HG03575 (cell line): ENCODE data around the gene JHY.

Experiments used
- ATAC-seq: cut with Tn5 transposase; IDR thresholded peaks from one replicate; pipeline ENCODE4 v1.9.1; 2021; ENCODE audit not compliant: unreplicated experiment, insufficient number of reproducible peaks, low FRiP score; ENCODE audit errors: extremely low read depth

The JHY gene

DNA sequence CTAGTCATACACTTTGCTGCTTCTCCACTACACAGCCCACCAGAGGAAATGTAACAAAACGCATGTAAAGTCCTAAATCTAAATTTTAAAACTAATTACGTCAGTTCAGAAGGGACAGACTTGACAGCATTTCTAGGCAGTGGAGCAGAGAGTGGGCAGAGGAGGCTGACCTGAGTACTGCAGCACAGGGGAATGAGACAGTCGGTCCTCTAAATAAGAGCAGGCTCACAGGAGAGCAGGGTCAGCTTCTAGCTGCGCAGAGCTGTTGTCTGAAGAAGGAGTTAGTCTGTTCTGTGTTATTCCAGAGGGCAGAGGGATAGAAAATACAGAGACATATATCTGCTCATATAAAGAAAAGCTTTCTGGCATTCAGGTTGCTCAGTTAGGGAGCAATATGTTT, 40.3 kb downstream of the JHY start:
- ATAC-seq, result no peak

DNA sequence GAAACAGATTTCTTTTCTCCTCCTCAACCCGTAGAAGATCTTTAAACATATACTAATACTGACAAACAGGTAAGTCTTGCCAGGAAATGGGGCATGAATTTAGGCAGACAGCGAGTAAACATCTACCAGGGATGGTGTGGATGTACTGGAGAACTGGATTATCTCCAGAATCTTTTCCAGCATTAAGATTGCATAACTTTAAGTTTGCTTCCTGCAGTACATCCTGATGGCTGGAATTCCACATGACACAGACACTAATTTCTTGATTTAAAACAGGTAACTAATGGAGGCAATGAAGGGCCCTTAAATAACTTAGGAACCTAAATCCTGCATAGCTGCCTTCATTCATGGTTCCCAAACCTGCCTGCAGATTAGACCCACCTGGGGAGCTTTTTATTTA, 40.7 kb downstream of the JHY start:
- ATAC-seq, result no peak

DNA sequence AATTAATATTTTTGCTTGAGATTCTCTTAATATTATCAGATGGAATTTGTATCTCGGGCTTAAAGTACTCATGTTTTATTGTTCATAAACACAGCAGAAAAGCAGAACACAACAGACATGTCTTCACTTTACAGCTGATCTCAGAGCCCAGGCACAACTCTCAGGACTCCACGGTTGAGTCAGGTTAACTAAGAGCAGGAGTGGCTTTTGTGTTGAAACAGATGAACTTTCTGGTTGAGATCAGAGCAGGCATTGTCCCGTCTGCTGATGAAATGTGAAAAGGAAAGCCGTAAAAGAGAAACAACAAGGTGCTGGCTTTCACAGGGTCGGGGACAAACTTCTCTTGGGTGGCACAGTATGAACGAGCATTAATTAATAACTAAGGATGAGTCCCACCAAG, 49.0 kb downstream of the JHY start:
- ATAC-seq, result no peak

DNA sequence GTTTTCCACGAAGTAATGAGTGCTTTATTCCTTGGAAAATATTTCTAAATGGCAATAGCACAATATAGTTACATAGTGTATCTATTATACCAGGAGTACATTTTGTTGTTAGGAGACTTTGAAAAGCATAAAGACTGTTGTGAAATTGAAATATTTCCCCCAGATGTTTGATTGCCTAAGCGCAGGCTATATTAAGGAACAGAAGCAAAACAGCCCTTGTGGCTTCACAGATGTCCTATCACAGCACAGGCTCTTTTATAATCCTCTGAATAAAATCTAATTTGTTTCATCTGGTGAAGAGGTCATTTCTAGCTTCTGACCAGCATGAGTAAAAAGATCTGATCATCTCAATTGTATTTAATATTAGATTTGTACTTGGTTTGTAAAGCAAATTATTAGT, 50.9 kb downstream of the JHY start:
- no peak for ATAC-seq

DNA sequence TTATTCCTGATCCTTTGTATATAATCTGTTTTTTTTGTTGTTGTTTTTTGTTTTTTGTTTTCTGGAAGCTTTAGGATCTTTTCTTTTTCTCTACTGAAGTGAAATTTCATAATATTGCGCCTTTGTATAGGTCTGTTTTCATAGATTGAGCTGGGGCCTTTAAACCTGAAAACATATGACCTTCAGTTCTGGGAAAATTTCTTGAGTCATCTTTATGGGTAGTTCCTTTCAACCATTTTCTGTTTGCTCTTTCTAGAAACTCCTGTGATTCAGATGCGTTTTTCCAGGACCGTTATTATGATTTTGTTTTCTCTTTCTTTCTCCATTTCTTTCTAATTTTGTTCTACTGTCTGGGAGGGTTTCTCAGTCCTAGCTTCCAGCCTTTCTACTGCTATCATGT, 55.4 kb downstream of the JHY start:
- no peak for ATAC-seq

DNA sequence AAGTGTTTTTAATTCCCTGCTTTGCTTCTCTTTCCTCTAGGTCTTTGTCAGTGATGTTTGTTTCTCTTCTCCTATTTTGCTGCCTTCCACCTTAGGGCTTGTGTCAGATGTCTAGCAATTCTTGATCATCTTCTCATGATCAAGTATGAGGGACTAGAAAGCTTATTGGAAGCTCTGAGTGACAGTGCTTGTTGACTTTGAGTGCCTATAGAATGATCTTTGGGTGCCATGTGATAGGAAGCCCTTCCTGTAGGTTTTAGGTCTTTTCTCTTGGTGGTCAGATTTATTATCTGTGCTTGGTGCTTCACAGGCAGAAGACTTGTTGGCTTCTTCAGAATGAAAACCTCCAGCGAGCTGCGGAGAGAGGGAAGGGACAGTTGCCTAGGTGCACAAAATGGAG, 56.0 kb downstream of the JHY start:
- no peak for ATAC-seq

DNA sequence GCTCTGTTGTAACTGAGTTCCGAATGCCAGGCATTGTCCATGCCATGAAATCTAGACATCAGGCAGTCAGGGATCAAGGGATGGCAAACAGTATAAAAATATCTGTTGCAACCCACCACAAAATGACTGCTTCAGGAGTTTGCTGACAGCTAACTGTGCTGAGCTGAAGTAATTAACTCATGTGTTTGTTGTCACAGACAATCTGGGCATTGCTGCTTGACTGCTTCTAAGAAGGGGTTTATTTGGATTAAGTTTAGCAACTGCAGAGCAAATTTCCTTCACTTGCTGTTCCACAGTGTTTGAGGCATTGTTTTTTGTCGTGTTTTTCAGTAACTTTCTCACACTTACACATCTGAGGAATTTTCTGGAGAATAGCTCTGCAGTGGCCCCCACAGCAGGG, 68.7 kb downstream of the JHY start:
- ATAC-seq, result no peak

DNA sequence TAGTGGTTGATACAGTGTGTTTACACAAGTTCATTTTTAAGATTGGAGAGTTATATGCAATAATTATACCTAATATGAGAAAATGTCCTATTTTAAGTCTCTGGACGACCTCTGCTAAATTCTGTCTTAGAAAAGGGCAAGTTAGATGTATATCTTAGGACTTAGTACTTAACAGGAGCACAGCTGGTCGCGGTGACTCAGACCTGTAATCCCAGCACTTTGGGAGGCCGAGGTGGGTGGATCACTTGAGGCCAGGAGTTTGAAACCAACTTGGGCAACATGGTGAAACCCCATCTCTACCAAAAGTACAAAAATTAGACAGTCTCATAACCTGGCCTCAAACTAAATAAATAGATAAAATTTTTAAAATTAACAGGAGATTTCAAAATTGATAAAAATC, 71.9 kb downstream of the JHY start:
- ATAC-seq, result no peak

DNA sequence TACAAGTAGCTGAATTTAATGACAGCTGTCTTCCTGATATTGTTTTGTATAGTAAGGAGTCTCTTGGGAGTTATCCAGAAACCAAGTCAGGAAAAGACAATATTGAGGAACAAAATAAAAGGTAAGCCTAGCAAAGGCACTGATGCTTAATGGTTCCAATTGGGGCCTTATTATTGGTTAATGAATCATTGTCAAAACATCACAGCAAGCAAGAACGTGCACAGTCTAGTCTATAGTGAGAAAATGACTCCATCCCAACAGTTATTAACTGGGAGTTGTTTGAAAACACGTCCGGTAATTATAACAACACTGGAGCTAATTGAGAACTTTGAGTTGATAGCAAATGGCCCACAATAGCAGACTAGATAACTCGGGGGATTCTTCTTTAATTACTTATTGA, 81.4 kb downstream of the JHY start:
- no peak for ATAC-seq

DNA sequence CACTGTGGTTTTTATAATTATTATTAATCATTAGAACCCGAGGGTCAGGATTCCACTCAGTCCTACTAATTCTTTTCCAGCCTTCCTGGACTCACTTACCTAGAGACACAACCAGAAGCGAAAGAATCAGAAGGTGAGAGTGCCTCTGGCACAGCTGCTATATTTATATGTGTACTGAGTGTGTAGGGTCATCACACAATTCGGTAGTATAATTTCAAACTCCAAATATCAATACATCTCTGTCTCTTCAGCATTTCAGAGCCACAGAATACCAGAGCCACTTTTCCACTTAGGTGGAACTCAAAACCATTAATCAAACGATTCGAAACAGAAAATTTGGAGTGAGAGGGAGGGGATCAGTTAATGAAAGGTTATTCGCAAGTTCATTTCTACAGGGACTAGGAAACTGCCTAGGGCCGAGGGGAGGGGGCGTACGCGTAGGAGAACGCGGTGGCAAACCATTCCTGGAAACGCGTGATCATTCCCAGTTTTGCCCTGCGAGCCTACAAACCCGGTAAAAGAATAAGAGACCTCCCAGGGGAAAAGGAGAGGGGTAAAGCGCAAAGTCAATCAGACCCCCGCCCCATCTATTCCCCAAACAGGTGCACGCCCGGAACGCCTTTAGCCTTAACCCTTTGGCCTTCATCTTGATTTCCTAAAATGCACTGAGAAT, 93.6 kb downstream of the JHY start:
- ATAC-seq, result no peak

DNA sequence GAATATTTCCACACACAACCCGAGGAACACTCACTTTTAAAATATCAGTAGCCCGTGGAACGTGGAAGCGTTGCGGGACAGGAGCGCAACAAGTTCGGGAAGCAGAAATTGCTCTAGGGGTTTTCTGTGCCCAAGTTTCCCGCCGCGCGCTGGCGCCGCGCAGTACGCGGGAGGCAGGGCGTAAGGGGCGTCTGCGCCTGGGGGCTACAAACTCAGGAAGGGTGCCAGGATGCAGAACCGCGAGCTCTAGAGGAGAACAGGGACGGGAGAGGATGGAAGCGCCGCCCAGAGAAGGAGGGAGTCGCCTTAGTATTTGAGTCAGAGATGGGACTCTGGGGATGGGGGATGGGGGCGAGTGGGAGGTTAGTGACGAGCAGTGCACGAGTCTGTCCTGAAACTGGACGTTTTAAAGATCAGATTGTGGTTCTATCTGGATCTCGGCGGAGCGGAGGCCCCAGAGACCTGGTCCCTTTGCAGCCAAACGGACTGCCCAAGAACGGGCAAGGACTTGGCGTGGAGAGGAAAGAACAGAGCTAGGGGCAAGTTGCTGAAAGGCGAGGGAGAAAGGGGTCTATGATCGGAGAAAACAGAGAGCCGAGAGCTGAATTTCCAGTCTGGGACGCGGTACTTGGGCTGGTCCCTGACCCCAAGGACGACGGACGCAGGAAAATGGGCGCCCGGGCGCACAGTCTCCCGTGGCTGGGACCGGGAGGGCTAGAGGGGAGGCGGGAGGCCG, 94.3 kb downstream of the JHY start:
- no peak for ATAC-seq

DNA sequence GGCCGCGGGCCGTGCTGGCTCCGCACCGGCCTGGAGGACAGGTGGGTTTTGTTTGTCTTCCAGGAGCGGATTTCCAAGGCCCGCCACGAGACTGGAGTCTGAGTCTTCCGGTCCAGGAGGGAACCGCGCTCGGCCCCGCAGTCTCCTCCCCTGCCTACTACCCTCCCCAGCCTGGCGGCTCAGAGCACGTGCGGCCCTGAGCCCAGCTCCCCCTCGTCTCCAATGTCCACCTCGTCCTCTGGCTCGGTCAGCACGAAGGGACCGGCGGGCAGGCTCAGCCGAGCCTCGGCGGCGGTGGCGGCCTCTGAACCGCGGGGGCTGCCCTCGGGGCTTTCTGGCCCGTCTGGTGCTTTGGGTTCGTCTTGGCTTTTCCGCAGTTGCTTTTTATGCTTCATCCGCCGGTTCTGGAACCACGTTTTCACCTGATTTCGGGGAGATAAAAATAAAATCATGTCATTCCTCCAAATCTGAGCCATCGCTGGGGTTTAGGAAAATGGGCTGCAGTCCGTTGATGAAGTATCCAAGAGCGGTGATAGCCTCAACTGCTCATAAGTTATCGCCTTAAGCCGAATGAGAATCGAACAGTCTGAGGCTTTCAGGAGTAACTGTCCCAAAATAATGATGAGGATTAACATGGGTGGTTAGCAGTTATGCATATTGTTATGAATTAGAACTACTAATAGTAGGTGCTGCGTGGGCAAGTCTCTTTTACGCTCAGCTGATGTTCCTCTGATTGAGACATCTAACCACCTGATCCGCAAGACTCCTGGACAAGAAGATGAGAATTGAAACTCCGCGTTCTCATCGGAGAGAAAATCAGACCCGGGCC, 95.1 kb downstream of the JHY start:
- ATAC-seq, result no peak

DNA sequence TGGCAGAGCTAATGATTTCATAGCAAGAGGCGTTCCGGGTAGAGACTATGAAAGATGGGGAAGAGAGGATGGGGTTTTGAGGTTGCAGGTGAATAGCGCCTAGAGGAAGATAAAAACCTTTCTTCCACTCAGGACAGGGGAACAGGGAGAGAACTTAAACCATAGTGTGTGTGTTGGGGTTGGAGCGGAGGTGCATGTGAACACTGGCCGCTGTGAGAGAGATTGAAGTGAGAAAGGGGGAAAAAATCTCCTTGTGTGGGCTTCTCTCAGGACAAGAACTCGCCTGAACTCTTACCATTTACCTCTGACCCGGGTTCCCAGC, 95.7 kb downstream of the JHY start:
- no peak for ATAC-seq

DNA sequence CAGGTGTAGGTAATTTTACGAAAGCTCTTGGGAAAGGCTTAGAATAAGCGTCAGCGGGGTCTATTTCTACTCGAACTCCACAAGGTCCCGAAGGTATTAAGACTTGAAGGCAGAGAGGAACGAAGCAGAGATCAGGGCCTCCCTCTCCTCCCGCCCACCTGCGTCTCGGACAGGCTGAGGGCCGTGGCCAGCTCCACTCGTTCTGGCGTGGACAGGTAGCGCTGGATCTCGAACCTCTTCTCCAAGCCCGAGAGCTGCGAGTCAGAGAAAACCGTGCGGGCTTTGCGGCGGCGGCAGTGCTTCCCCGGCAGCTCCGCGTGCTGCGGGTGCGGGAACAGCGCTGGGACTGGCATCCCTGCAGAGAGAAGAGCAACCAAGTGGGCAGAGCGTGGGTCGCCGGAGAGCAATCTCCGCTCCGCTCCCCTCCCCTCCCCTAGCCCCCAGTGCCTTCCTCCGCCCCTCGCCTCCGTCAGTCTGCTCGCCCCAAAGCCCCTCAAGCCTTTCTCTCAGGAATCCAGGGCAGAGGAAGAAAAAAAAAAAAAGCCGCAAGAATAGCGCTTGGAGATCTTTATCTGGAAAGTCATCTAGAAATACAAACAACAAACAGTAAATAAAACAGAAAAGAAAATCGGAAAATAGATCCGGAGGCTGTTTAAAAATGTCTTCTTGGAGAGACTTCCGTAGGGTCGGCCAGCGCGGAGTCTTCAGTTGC, 96.7 kb downstream of the JHY start:
- ATAC-seq, result no peak

DNA sequence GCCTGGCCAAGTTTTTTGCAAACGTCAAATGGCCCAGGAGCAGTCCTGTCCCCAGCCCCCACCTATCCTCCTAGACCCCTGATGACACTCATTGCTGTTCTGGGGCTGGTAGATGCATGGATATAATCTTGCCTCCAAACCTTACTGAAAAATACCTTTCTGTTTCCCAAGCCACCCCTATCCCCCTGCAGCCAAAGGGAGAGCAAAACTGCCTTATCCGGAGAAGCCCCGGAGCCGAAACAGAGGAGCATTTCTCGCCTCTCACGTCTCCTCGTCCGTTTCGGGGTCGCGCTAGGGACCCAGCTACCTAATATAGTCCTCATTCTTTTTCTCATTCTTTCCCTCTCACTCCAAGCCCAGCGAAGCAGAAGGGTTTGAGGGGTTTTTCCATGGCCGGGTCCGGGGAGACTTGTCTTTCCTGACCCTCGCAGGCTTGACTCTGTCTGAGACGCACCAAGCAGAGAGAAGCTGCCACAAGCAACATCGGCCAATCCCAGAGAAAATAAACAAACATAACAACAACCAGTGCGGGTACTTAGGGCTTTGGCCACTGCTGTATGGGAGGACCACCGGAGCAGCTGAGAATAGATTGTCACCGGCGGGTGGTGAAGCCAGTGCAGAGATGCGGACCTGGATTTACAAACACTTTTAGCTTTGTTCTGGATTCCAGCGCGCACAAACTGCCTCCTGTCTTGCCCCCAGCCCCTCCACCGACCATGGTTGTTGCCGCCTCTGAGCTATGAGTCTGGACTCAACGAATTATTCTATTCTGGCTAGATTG, 97.4 kb downstream of the JHY start:
- ATAC-seq, result no peak

DNA sequence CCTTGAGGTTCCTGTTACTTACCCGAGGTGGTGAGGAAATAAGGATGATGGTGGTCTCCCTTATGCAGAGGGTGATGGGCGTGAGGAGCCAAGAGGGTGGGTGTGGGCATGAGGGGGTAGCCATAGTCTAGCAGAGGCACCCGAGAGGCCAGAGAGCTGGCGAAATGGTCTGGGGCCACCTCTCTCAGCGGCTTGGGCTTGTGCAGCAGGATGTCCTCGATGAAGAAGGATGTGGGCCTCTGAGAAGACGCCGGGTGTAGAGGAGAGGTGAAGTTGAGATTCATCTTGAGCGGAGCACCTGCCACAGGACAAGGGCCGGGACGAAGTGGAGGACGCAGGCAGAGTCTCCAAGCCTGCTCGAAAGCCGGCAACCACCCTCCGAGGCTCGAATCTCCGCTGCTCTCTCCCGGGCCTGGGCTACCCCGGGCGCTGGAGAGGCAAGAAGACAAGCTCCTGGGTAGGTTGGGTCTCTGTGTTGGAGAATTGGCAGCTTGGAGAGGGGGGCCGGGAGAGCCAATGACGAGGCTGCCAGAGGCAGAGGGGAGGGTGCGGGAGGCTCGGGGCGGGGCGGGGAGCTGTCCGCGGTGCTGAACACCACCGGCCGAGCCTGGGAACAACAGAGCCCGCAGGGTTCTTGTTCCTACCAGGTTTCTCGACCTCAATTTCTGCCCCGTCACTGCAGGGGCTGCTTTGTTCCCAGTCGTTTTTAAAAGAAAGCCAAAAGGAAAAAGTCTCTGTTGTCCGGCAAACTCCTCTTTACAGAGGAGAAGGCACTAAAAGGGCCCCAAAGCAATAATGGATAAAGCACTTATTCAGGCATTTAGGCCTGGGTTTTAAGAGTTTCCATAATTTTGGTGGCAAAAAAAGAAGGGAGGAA, 99.1 kb downstream of the JHY start, which contains the start of gene BSX:
TSS of gene BSX (minus strand) at position 447 of the 877 bp plus-strand sequence. CDS start at position 284, 163 bp downstream.
- no peak for ATAC-seq

DNA sequence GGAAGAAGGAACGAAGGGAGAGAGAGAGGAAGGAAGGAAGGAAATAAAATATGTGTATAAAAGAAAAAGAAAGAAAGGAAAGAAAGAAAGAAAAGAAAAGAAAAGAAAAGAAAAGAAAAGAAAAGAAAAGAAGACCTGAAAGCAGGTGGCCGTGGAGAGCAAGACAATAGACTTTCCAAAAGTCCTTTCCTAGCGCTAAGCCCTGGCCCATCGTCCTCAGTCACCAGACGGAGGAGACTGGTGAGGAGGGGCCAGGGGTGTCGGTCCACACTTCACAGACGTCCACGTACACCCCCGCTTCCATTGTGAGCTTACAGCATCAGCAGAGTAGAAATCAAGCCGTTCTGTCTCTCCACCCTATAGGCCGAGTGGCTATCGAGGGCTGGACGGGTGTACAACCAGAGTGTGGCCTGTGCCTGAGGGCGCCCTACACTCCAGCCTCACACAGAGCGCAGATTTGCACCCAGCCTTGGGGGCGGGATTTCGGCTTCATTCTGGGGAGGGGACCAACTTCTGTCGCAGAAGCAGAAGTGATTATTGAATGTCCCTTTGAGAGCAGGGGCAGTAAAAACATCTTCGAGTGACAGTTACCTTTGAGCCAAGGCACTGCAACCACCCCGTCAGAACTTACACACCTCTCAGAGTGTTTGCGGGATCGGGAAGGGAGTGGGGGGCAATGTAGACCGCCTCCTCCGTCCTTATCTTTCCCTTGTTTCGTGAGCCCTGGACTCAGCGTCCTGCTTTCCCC, 101.1 kb downstream of the JHY start:
- no peak for ATAC-seq
